GM12878 (cell line): ENCODE data around the gene MMRN2. TPM values are rescaled to one million over a fixed set of nuclear protein-coding genes. Genes with fewer than 3 reads are reported as not detected.
A peak's percentile ranks its signal among the peaks of the same experiment; 100 is the strongest.

Source experiments
- ATAC-seq: fragments of 200-7000 bp; cut with Tn5 transposase; 3 replicates; pipeline ENCODE4 v1.9.1; 2020; ENCODE audit warnings: mild to moderate bottlenecking, moderate library complexity
- BruUV-seq: library from RNA; stranded (reverse); fragments of 400-500 nt; replicated peaks from 2 replicates; lab custom pipeline; 2021; lab: Mats Ljungman, UMichigan
- CTCF ChIA-PET: fragments of 300-600 bp; sonication (Branson Sonifier 250); formaldehyde crosslinking; extraction: SDS; loops from one replicate; lab custom pipeline; 2021; ENCODE audit warnings: inconsistent platforms; lab: Yijun Ruan, JAX
- POLR2A ChIA-PET: fragments of 350-600 bp; formaldehyde crosslinking; extraction: SDS; loops from one replicate; lab custom pipeline; 2021; ENCODE audit warnings: inconsistent platforms; lab: Charles Lee
- RAD21 ChIA-PET: fragments of 300-600 bp; sonication (Branson Sonifier 250); formaldehyde crosslinking; loops from one replicate; lab custom pipeline; 2023; ENCODE audit warnings: antibody characterized with exemption; ENCODE audit not compliant: unreplicated experiment; lab: Charles Lee
- SMC1A ChIA-PET: fragments of 300-600 bp; sonication (Branson Sonifier 250); formaldehyde crosslinking; loops from one replicate; lab custom pipeline; 2023; ENCODE audit not compliant: unreplicated experiment, uncharacterized antibody; lab: Charles Lee
- DNase-seq: peaks from one replicate; pipeline ENCODE4 v3.0.0-alpha.2; 2011; ENCODE audit warnings: low read depth, low spot score
- FAIRE-seq: peaks from 3 replicates; lab custom pipeline; 2011; peaks lifted over from hg19 to GRCh38; lab: Jason Lieb, UNC
- H2AFZ ChIP-seq: 2 replicates; pipeline ENCODE4 v1.6.0; 2011; ENCODE audit warnings: low read depth, low read length, control low read depth; ENCODE audit not compliant: control insufficient read depth
- H3K27ac ChIP-seq: 2 replicates; pipeline ENCODE4 v1.5.1; 2011; ENCODE audit warnings: control low read depth; ENCODE audit not compliant: control insufficient read depth, insufficient read depth
- H3K27me3 ChIP-seq, 2 experiments: replicated peaks in 1 of 2; 2 replicates each; pipeline versions ENCODE4 v1.6.0 to v1.6.1; 2011; ENCODE audit warnings: low read length in 1 of 2; ENCODE audit not compliant: control insufficient read depth in 2 of 2, insufficient read depth in 2 of 2
- H3K36me3 ChIP-seq, 2 experiments: 2 replicates each; pipeline ENCODE4 v1.5.1; 2011; ENCODE audit warnings: low read length in 1 of 2; ENCODE audit not compliant: control insufficient read depth in 2 of 2, insufficient read depth in 2 of 2
- H3K4me1 ChIP-seq: 2 replicates; pipeline ENCODE4 v1.6.1; 2011; ENCODE audit warnings: mild to moderate bottlenecking, low read length, moderate library complexity, mixed read lengths; ENCODE audit not compliant: control insufficient read depth, insufficient read depth
- H3K4me2 ChIP-seq: 2 replicates; pipeline ENCODE4 v1.6.0; 2011; ENCODE audit warnings: control low read depth; ENCODE audit not compliant: control insufficient read depth, insufficient read depth
- H3K4me3 ChIP-seq: fragments of 200-600 bp; sonication (generic); 2 replicates; pipeline ENCODE4 v1.5.1; 2016
- H3K79me2 ChIP-seq: 2 replicates; pipeline ENCODE4 v1.6.0; 2011; ENCODE audit warnings: low read length; ENCODE audit not compliant: control insufficient read depth, insufficient read depth
- H3K9ac ChIP-seq: 2 replicates; pipeline ENCODE4 v1.8.0; 2011; ENCODE audit warnings: low read length, control low read depth, mixed read lengths; ENCODE audit not compliant: control insufficient read depth, insufficient read depth
- H3K9me3 ChIP-seq: replicated peaks from 3 replicates; pipeline ENCODE4 v1.5.1; 2011; ENCODE audit warnings: mild to moderate bottlenecking, low read length; ENCODE audit not compliant: control insufficient read depth, insufficient read depth
- H4K20me1 ChIP-seq: 2 replicates; pipeline ENCODE4 v1.6.0; 2011; ENCODE audit not compliant: control insufficient read depth, insufficient read depth
- ASH2L ChIP-seq: fragments of 300-600, 200-600 bp; sonication (generic); IDR thresholded peaks from 2 replicates; pipeline ENCODE4 v1.6.1; 2017; ENCODE audit warnings: low read depth, mild to moderate bottlenecking, borderline replicate concordance
- BHLHE40 ChIP-seq, 2 experiments: fragments of 450-650 bp in 1 of 2; IDR thresholded peaks; 2 replicates each; pipeline ENCODE4 v1.6.1; 2011 to 2017; ENCODE audit warnings: low read depth in 2 of 2, borderline replicate concordance in 1 of 2, improper control_type of control experiment in 1 of 2, low read length in 1 of 2, mild to moderate bottlenecking in 1 of 2
- MTA3 ChIP-seq: IDR thresholded peaks from 2 replicates; pipeline ENCODE4 v1.6.1; 2012; ENCODE audit warnings: low read length, inconsistent platforms, borderline replicate concordance
- PRDM15 ChIP-seq: fragments of 450-650 bp; formaldehyde crosslinking; IDR thresholded peaks from 2 replicates; pipeline ENCODE4 v1.4.0; 2020; ENCODE audit warnings: mild to moderate bottlenecking, moderate library complexity
- SP1 ChIP-seq: IDR thresholded peaks from one replicate; pipeline ENCODE4 v1.6.1; 2011; ENCODE audit warnings: low read depth, low read length
- ZNF622 ChIP-seq: fragments of 450-650 bp; IDR thresholded peaks from 2 replicates; pipeline ENCODE4 v1.6.1; 2017; ENCODE audit warnings: mild to moderate bottlenecking, inconsistent platforms
- WGBS: methylation state at CpG from one replicate; pipeline ENCODE4 v1.1.6; 2016; ENCODE audit warnings: low lambda C conversion rate; ENCODE audit not compliant: insufficient replicate concordance, insufficient coverage; ENCODE audit errors: missing lambda C conversion rate; 5-methylcytosine and 5-hydroxymethylcytosine counted together
- in situ Hi-C: fragments of 300-500 bp; cut with MboI; formaldehyde crosslinking; loops from 9 replicates; pipeline ENCODE4 v1.14.3; 2018; ENCODE audit warnings: mixed read lengths
- intact Hi-C: fragments of 100-400 bp; cut with micrococcal nuclease; formaldehyde crosslinking; loops from one replicate; pipeline ENCODE4 v1.14.2; 2022; ENCODE audit not compliant: unreplicated experiment
- polyA plus RNA-seq, 11 experiments: library from polyadenylated mRNA; depleted of rRNA in 4 of 11; unstranded in 6 of 11; stranded (reverse) in 5 of 11; fragments of >200 nt; fragmentation: Nextera tagmentation in 4 of 11; fragmentation: Illumina TruSeq in 1 of 11; extraction: Ambion mirVana in 4 of 11; extraction: Trizol in 1 of 11; gene quantifications; 1 replicate in 1 of 11; 2 replicates in 10 of 11; pipeline versions ENCODE4 v1.2.1 to v1.2.3, GENCODE V29; 2011 to 2016; ENCODE audit warnings: inconsistent platforms in 2 of 11, missing spikeins in 2 of 11, low read depth in 1 of 11
- total RNA-seq, 4 experiments: library from RNA; depleted of rRNA in 3 of 4; stranded (reverse); fragments of >200 nt in 3 of 4; fragmentation: Illumina TruSeq in 1 of 4; extraction: Trizol in 1 of 4; gene quantifications; 2 replicates each; pipeline versions ENCODE4 v1.2.1 to v1.2.3, GENCODE V29; 2013 to 2021
- TF ChIP-seq, protein P1 (sequence below): IDR thresholded peaks from 2 replicates; pipeline ENCODE4 v1.6.1; 2012; ENCODE audit warnings: mild to moderate bottlenecking, low read depth, low read length
- TF ChIP-seq, protein P2 (sequence below): fragments of 450-650 bp; IDR thresholded peaks from 2 replicates; pipeline ENCODE4 v1.6.1; 2016; ENCODE audit warnings: mild to moderate bottlenecking
- TF ChIP-seq, protein P3 (sequence below): fragments of 450-650 bp; IDR thresholded peaks from 2 replicates; pipeline ENCODE4 v1.6.1; 2018; ENCODE audit warnings: mild to moderate bottlenecking, low read depth, moderate library complexity; ENCODE audit not compliant: partially characterized antibody

Gene MMRN2
- total and polyA plus RNA-seq, 10 of the 15 experiments (the other 5 are each of a cell fraction or from before 2014, with no cell fraction given) = 0.09 to 1.0 (median 0.54) TPM; not detected in 3

- TF ChIP-seq, protein P1, sequence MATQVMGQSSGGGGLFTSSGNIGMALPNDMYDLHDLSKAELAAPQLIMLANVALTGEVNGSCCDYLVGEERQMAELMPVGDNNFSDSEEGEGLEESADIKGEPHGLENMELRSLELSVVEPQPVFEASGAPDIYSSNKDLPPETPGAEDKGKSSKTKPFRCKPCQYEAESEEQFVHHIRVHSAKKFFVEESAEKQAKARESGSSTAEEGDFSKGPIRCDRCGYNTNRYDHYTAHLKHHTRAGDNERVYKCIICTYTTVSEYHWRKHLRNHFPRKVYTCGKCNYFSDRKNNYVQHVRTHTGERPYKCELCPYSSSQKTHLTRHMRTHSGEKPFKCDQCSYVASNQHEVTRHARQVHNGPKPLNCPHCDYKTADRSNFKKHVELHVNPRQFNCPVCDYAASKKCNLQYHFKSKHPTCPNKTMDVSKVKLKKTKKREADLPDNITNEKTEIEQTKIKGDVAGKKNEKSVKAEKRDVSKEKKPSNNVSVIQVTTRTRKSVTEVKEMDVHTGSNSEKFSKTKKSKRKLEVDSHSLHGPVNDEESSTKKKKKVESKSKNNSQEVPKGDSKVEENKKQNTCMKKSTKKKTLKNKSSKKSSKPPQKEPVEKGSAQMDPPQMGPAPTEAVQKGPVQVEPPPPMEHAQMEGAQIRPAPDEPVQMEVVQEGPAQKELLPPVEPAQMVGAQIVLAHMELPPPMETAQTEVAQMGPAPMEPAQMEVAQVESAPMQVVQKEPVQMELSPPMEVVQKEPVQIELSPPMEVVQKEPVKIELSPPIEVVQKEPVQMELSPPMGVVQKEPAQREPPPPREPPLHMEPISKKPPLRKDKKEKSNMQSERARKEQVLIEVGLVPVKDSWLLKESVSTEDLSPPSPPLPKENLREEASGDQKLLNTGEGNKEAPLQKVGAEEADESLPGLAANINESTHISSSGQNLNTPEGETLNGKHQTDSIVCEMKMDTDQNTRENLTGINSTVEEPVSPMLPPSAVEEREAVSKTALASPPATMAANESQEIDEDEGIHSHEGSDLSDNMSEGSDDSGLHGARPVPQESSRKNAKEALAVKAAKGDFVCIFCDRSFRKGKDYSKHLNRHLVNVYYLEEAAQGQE = no peak
- TF ChIP-seq ASH2L (no peak), BHLHE40 (IDR thresholded peaks at IDR 0.05; ENCODE audit: borderline replicate concordance in 1 of 2, low read depth in 2 of 2, low read length in 1 of 2) (peak; percentile 91 to 96)
- TF ChIP-seq, protein P2, sequence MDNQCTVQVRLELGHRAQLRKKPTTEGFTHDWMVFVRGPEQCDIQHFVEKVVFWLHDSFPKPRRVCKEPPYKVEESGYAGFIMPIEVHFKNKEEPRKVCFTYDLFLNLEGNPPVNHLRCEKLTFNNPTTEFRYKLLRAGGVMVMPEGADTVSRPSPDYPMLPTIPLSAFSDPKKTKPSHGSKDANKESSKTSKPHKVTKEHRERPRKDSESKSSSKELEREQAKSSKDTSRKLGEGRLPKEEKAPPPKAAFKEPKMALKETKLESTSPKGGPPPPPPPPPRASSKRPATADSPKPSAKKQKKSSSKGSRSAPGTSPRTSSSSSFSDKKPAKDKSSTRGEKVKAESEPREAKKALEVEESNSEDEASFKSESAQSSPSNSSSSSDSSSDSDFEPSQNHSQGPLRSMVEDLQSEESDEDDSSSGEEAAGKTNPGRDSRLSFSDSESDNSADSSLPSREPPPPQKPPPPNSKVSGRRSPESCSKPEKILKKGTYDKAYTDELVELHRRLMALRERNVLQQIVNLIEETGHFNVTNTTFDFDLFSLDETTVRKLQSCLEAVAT = 0 out of 2 replicates have a peak, but pooled peaks have one; percentile 40
Observed at GRCh38 chr10:86960003-86960862, 2.8 kb upstream of the MMRN2 start (continued).

DNA sequence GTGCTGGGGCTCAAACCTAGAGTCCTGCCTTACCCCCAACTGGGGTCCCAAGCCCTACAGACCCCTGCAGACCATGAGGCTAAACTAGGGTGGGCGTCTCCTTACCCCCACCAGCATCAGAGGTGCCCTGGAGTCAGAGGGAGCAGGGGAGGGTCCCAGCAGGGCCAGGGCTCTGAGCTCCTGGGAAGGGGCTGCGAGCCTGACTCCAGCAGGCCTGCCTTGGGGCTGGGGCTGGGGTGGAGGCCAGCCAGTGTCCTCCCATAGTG lies 2.3 kb upstream of the MMRN2 start:
- no TSS peak for BruUV-seq
- intact Hi-C loops (no loop called here), in situ Hi-C loops (no loop called here)
- SMC1A ChIA-PET = no interaction called here
- Histone ChIP-seq H3K27me3 (no peaks in the 10 kb centered on the region), H3K9ac (no peak overlapping the region), H3K4me2 (no peak overlapping the region), H4K20me1 (no peaks in the 10 kb centered on the region), H3K4me3 (no peak overlapping the region), H3K9me3 (no peaks in the 10 kb centered on the region), H3K36me3 (no peaks in the 10 kb centered on the region), H2AFZ (no peak overlapping the region), H3K27ac (no peak overlapping the region), H3K79me2 (no peaks in the 10 kb centered on the region), H3K4me1 (peaks cover 21% of the 10 kb centered on the region)
- 0% methylated on average over 2 of the region's 2 CpGs for WGBS
- POLR2A ChIA-PET = interaction anchor here (1.4 kb wide), 1 partner anchor 11 kb away, joined by 3 read pairs; no protein-coding TSS in a partner anchor
- CTCF ChIA-PET = interaction anchor here (0.7 to 2.2 kb wide), 7 partner anchors 9 to 270 kb away, joined by 3 to 6 read pairs (median 4); no protein-coding TSS in a partner anchor
- DNase-seq (no peak), ATAC-seq (no peak), FAIRE-seq (no peak)
- RAD21 ChIA-PET = no interaction called here
- TF ChIP-seq, protein P3, sequence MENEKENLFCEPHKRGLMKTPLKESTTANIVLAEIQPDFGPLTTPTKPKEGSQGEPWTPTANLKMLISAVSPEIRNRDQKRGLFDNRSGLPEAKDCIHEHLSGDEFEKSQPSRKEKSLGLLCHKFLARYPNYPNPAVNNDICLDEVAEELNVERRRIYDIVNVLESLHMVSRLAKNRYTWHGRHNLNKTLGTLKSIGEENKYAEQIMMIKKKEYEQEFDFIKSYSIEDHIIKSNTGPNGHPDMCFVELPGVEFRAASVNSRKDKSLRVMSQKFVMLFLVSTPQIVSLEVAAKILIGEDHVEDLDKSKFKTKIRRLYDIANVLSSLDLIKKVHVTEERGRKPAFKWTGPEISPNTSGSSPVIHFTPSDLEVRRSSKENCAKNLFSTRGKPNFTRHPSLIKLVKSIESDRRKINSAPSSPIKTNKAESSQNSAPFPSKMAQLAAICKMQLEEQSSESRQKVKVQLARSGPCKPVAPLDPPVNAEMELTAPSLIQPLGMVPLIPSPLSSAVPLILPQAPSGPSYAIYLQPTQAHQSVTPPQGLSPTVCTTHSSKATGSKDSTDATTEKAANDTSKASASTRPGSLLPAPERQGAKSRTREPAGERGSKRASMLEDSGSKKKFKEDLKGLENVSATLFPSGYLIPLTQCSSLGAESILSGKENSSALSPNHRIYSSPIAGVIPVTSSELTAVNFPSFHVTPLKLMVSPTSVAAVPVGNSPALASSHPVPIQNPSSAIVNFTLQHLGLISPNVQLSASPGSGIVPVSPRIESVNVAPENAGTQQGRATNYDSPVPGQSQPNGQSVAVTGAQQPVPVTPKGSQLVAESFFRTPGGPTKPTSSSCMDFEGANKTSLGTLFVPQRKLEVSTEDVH = no peak
- no peak for TF ChIP-seq ZNF622
- TF ChIP-seq MTA3 = no peak
- no peak for TF ChIP-seq SP1
- TF ChIP-seq PRDM15 (CRISPR knock-in tag) = no peak
